ENCODE data around the gene DAND5.

DNA sequence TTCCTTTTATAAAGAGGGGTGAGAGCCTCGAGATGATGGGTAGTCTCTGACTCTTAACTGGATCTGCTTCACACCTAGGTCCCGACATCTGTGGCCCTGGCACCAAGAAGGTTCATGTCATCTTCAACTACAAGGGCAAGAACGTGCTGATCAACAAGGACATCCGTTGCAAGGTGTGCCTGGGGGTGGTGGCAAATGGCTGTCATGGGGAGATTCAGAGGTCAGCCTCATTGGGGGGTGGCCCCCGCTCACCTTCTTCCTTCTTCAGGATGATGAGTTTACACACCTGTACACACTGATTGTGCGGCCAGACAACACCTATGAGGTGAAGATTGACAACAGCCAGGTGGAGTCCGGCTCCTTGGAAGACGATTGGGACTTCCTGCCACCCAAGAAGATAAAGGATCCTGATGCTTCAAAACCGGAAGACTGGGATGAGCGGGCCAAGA lies 29.4 kb upstream of the DAND5 start:
- TF ChIP-seq, protein P1, sequence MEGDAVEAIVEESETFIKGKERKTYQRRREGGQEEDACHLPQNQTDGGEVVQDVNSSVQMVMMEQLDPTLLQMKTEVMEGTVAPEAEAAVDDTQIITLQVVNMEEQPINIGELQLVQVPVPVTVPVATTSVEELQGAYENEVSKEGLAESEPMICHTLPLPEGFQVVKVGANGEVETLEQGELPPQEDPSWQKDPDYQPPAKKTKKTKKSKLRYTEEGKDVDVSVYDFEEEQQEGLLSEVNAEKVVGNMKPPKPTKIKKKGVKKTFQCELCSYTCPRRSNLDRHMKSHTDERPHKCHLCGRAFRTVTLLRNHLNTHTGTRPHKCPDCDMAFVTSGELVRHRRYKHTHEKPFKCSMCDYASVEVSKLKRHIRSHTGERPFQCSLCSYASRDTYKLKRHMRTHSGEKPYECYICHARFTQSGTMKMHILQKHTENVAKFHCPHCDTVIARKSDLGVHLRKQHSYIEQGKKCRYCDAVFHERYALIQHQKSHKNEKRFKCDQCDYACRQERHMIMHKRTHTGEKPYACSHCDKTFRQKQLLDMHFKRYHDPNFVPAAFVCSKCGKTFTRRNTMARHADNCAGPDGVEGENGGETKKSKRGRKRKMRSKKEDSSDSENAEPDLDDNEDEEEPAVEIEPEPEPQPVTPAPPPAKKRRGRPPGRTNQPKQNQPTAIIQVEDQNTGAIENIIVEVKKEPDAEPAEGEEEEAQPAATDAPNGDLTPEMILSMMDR (IDR thresholded peaks at IDR 0.05): no peak
- TF ChIP-seq POLR2AphosphoS5 (IDR thresholded peaks at IDR 0.05) (no peak), POLR2A (IDR thresholded peaks at IDR 0.05) (no peak)
